ENCODE data around the gene PCLO.
"Not testable (repeated sequence)": the region's sequence is repeated elsewhere in the genome, so short reads cannot be mapped to it uniquely, and the experiment has no call there.

PCLO gene

DNA sequence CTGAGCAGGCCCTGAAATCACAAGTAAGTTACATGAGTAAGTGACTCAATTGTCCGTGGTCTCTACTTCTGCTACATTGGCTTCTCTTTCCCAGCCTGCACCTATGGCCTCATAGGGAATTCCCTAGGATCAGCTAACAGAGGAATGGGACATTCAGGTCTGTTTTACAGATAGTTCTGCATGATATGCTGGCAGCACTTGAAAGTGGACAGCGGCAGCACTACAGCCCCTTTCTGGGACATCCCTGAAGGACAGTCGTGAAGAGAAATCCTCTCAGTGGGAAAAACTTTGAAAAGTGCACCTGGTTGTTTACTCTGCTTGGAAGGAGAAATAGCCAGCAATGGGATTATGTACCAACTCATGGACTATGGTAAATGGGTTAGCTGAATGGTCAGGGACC lies 426.1 kb downstream of the PCLO start:
- DNase-seq (ENCODE audit: low spot score) = no peak

DNA sequence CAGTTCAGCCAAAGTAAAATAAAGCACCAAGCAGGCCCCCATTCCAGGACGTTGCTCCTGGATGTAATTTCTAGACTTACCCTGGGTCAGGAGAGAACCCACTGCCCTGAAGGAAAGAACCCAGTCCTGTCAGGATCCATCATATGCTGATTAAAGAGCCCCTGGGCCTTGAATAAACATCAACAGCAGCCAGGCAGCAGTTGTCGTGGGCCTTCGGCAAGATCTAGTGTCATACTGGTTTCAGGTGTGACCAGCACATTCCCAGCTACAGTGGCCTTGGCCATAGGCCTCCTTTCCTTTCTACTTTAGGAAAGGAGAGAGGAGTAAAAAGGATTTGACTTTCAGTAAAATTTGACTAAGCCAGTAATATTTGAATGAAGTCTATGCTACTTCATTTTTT lies 430.0 kb downstream of the PCLO start:
- DNase-seq (ENCODE audit: low spot score) = no peak

DNA sequence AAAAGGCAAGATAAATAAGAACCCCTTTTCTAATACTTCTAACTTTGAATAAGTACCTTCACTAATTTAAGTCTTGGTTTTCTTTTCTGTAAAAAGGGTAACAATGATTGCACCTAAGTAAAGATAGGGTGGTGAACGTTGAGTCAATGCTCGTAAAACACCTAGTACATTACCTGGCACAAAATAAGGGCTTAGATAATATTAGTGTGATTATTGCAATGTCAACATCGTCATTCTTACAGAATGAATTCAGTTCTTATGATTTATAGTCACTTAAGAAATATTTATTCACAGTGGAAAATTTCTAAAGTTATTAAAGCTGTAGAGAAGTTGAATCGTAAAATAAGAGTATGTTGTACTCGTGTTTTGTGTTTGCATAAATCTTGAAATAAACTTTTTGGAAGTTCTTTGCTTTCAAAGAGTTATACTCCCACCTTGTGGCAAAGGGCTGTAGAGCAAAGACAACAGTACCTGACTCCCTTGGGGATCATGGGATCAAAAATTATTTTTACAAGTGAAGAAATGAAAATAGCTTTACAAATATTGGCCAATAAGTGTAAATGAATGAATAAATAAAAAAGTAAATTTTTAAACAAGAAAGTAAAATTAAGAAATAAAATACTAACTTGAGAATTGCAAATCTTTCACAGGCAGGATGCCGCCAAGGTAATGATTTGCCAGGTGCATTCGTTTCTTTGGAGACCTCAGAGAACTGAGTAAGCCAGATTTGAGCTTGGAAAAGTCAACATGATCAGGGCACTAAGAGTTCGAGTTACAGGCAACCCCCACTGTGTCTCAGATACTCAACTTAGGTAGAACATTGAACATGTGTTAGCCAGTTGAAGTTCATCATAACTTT lies 433.3 kb downstream of the PCLO start:
- DNase-seq (ENCODE audit: low spot score) = no peak

GRCh38 chr7:82726038-82726800 lies 436.5 kb downstream of the PCLO start:
- DNase-seq (ENCODE audit: low spot score) = no peak

DNA sequence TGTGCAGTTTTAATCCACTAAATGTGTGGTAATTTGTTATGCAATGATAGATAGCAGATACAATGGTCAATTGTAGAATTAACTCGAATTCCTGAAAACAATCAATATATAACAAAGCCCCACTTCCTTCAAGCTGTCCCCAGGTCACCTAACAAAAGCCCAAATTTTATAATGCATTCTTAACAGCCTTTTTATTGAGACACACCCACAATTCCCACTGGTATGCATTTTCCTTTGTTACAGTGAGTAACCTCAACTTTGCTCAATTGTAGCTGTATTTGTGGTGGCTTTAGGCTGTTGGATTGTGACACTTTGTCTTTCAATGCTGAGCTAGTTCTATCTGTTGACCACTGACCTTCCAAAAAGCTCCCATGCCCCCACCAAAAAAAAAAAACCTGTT lies 439.3 kb downstream of the PCLO start:
- no peak for DNase-seq (ENCODE audit: low spot score)

GRCh38 chr7:82722946-82723345 lies 439.7 kb downstream of the PCLO start:
- DNase-seq (ENCODE audit: low spot score) = no peak

DNA sequence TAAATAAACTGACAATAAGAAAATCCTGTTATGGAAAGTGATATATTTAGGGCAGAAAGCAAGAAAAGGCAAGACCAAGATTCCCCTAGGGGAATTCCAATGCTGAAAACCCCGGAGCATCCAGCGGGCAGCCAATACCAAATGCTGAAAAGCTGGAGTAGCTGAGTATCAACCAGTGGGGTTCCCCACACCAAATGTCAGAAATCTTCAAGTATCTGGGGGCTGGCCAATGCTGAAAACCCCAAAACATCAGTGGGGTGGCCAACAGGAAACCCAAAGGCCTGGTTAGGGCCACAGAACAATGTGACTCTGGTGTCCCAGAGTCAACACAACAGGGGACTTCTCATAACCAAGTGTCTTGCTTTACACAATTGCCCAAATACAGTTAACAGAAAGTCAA lies 447.3 kb downstream of the PCLO start:
- DNase-seq (ENCODE audit: low spot score) = no peak

DNA sequence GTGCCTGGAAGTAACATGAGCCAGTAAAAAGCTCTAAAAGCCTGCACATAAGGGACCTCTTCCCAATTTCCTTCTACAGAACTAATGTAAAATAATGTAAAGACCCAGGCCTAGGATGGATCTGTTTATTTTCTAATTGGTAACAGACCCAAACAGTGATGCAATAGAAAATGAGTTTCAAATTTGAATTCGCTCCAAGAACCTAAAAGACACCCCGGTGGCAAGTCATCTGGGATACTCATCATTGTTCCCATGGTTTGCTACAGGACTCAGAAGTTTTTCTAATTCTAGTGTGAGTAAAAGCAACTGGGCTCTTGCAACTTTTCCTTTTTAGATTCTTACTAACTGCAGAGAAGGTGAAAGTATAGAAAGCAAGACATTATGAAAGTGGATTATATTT lies 447.8 kb downstream of the PCLO start:
- no peak for DNase-seq (ENCODE audit: low spot score)

- no peak for DNase-seq (ENCODE audit: low spot score)
Measured at GRCh38 chr7:82713506-82713905, 449.2 kb downstream of the PCLO start.

DNA sequence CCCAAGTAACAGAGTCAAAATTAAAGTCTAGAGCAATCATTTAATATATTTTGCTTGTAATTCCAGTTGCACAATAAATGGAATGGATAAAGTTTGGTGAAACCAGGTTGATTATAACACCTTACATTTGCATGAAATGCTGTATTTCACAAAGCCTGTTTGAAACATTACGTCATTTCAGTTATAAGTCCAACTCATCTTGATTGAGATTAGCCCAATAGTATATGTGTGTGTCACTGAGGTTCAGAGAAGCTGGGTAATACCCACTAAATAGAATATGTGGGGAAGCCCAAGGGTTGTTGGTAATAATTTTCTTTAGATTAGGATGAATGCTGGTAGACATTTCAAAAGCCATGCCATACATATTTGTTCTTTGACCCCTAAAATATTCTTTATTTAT lies 456.3 kb downstream of the PCLO start:
- DNase-seq (ENCODE audit: low spot score) = not testable (repeated sequence)

DNA sequence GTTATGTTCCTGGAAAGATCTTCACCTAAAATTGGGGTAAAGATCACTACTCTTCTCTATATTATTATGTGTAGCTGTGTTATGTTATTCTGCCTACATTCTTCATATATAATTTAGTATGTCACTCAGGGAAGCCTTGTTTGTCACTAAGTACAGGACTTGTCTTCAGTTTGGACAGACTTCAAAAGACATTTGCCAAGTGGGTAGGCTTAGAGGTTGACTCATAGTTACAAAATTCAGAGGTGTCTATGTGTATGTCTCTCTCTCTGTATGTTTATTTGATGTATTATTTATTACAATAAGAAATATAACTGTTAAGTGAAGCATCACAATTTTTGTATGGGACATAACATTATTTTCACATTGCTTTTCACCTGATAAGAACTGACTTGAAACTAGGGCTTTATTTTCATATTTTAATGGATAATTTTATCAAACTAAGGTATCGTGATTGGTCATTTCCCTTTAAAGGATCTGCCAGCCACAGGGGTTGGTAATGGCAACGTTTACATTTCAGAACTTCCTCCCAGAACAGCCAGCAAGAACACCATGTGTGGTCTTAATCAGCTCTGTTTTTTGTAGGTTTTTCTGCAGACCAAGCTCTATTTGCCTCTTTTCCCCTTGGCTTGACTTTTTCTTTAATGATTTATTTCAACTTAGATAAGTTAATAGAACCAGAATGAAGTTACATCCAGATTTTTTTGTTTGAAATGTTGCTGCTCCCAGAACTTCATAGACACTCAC lies 457.0 kb downstream of the PCLO start:
- no peak for DNase-seq (ENCODE audit: low spot score)

- no peak for DNase-seq (ENCODE audit: low spot score)
Measured at GRCh38 chr7:82704121-82704520, 458.6 kb downstream of the PCLO start.
